ENCODE data around the gene DIAPH2. TPM values are rescaled to one million over a fixed set of nuclear protein-coding genes. Genes with fewer than 3 reads are reported as not detected.

DIAPH2 gene
- total RNA-seq, 2 donors from 2014 or later: 19.1 to 31.9 TPM

DNA sequence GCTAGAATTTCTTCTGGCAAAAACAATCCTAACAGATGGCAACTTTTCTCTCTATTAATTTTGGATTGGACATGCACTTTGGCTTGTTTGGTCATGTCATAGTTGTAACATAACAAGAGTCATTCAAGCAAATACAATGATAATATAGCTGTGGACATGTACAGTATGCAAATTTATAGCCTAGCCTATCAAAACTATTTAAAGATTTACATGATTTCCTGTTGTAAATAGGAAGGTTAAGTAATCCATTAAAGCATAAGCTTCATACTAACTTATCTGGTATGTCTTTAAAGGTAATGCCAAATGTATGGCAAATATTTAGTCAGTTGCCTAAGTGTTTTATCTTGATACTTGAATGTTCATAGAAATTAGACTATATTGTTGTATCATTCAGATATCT, 244.4 kb downstream of the DIAPH2 start:
- Histone ChIP-seq H3K9ac (ENCODE audit: low read depth in 2 of 2, low read length in 2 of 2) (no peak overlapping the region), H3K36me3 (no peaks in the 10 kb centered on the region), H3K27me3 (no peaks in the 10 kb centered on the region), H3K27ac (no peak overlapping the region), H3K9me3 (no peaks in the 10 kb centered on the region), H3K4me1 (no peaks in the 10 kb centered on the region), H3K4me3 (no peak overlapping the region)
- intact Hi-C loops (cut with DNase I): no loop called here
- DNase-seq: no peak
- TF ChIP-seq CTCF (IDR thresholded peaks at IDR 0.05): no peak

- intact Hi-C loops (cut with DNase I): no loop called here
- H3K9ac ChIP-seq (ENCODE audit: low read depth in 2 of 2, low read length in 2 of 2): no peak overlapping the region
- H3K27ac ChIP-seq: no peak overlapping the region
- no peak for DNase-seq
- H3K27me3 ChIP-seq: no peaks in the 10 kb centered on the region
- no peaks in the 10 kb centered on the region for H3K36me3 ChIP-seq
- no peak overlapping the region for H3K4me3 ChIP-seq
- H3K4me1 ChIP-seq: no peaks in the 10 kb centered on the region
- no peak for TF ChIP-seq CTCF (IDR thresholded peaks at IDR 0.05)
- H3K9me3 ChIP-seq: no peaks in the 10 kb centered on the region
These were observed 273.1 kb downstream of the DIAPH2 start for GRCh38 chrX:96957718-96958117.

DNA sequence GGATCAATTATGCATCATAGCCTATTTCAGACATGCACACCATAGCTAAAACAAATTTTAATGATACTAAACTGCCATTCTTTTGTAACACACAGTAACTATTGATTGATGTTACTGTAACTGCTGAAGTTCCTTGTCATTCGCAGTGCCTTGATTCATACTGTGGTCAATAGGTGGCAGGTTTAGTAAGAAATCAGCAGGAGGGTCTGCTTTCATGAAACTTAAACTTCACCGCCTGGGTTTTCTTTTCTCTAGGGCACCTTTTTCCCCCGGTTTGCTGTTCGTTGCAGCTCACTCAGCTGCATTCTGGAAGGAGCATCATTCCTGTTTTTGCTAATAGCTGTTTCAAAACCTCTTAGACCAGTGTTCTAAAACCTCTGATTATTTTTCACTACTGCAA, 287.2 kb downstream of the DIAPH2 start:
- Histone ChIP-seq H3K27ac (no peak overlapping the region), H3K36me3 (no peaks in the 10 kb centered on the region), H3K27me3 (no peaks in the 10 kb centered on the region), H3K9me3 (no peaks in the 10 kb centered on the region), H3K4me1 (no peaks in the 10 kb centered on the region), H3K4me3 (no peak overlapping the region), H3K9ac (ENCODE audit: low read depth in 2 of 2, low read length in 2 of 2) (no peak overlapping the region)
- intact Hi-C loops (cut with DNase I): no loop called here
- no peak for DNase-seq
- no peak for TF ChIP-seq CTCF (IDR thresholded peaks at IDR 0.05)

DNA sequence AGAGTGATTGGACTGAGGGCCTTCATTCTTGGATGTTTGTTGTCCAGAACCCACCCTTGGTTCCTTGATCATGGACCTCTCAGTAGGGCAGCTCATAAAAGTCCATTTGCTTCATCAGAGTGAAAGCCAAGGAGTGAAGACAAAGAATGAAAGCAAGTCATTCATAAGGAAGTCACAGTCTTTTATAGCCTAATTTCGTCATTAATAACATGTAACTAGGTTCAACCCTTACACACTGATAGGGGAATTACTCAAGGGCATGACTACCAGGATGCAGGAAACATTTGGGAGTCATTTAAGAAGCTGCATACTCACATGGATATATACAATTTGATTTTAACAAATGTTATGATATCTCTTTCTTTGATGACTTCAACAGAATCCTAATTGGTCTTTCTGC, 294.3 kb downstream of the DIAPH2 start:
- Histone ChIP-seq H3K27me3 (no peaks in the 10 kb centered on the region), H3K9ac (ENCODE audit: low read depth in 2 of 2, low read length in 2 of 2) (no peak overlapping the region), H3K4me3 (no peak overlapping the region), H3K27ac (no peak overlapping the region), H3K4me1 (no peaks in the 10 kb centered on the region), H3K36me3 (no peaks in the 10 kb centered on the region), H3K9me3 (no peaks in the 10 kb centered on the region)
- intact Hi-C loops (cut with DNase I): no loop called here
- no peak for DNase-seq
- TF ChIP-seq CTCF (IDR thresholded peaks at IDR 0.05): no peak

DNA sequence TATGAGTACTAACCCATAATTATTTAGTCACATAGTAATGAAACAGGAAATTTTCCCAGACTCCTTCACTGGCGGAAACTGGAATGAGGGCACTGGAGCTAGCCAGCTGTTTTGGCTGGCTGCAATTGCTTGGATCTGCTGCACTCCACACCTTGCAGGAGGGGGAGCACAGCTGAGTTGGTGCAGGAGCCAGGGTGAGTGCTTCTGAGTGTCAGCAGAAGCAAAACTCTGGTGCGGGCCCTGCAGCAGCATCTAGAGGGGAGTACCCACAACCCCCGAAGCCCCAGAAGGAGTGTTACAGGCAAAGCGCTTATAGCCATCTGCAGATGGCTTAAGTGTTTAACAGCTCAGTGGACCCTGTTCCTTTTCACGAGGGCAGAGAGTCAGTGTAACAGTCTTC, 295.1 kb downstream of the DIAPH2 start:
- intact Hi-C loops (cut with DNase I): no loop called here
- no peak for DNase-seq
- H3K9ac ChIP-seq (ENCODE audit: low read depth in 2 of 2, low read length in 2 of 2): no peak overlapping the region

More for the DNA sequence above, 295.1 kb downstream of the DIAPH2 start:
- Histone ChIP-seq H3K27ac (no peak overlapping the region), H3K9me3 (no peaks in the 10 kb centered on the region), H3K4me1 (no peaks in the 10 kb centered on the region), H3K36me3 (no peaks in the 10 kb centered on the region), H3K27me3 (no peaks in the 10 kb centered on the region), H3K4me3 (no peak overlapping the region)
- TF ChIP-seq CTCF (IDR thresholded peaks at IDR 0.05): no peak
